ENCODE results near the gene NDUFS2. TPM values are rescaled to one million over a fixed set of nuclear protein-coding genes. Genes with fewer than 3 reads are reported as not detected.
A peak's percentile ranks its signal among the peaks of the same experiment; 100 is the strongest.

The NDUFS2 gene
- polyA plus RNA-seq, 1 experiment, result 150 TPM

DNA sequence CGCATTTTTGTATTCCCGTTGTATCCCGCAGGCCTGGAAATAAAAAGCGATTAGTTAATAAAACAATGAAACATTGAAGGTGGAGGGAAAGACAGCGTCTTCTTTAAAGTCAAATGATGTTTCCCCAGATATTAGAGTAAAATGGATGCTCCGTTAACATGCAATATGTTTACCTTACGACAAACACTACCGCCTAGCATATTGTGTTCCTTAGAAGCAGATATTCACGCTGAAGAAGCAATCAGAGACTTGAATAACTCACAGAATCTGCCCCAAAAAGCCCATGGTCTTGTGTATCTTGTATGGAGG, 24.3 kb upstream of the NDUFS2 start:
- no peaks in the 10 kb centered on the region for H3K9me3 ChIP-seq (ENCODE audit: control insufficient read depth, insufficient read depth, low read length)
- ChIA-PET CTCF (no interaction called here), POLR2A (no interaction called here)
- TF ChIP-seq, protein P1, sequence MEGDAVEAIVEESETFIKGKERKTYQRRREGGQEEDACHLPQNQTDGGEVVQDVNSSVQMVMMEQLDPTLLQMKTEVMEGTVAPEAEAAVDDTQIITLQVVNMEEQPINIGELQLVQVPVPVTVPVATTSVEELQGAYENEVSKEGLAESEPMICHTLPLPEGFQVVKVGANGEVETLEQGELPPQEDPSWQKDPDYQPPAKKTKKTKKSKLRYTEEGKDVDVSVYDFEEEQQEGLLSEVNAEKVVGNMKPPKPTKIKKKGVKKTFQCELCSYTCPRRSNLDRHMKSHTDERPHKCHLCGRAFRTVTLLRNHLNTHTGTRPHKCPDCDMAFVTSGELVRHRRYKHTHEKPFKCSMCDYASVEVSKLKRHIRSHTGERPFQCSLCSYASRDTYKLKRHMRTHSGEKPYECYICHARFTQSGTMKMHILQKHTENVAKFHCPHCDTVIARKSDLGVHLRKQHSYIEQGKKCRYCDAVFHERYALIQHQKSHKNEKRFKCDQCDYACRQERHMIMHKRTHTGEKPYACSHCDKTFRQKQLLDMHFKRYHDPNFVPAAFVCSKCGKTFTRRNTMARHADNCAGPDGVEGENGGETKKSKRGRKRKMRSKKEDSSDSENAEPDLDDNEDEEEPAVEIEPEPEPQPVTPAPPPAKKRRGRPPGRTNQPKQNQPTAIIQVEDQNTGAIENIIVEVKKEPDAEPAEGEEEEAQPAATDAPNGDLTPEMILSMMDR (IDR thresholded peaks at IDR 0.05; ENCODE audit: low read depth, low read length), result no peak
- H3K27me3 ChIP-seq (ENCODE audit: control insufficient read depth, insufficient read depth, low read length), result no peaks in the 10 kb centered on the region
- no peak for DNase-seq (ENCODE audit: low read depth, low spot score)
- peak overlapping the region; percentile 31 for H3K27ac ChIP-seq (ENCODE audit: low read depth, low read length)
- peak overlapping the region; percentile 98 for H3K4me3 ChIP-seq (ENCODE audit: low read depth, low read length)

- ChIA-PET POLR2A (no interaction called here), CTCF (interaction anchor here (0.9 to 5.3 kb wide), 3 partner anchors 13 to 46 kb away, joined by 3 to 42 read pairs (median 27); partner anchors contain the start of gene TOMM40L)
- TF ChIP-seq, protein P1 (IDR thresholded peaks at IDR 0.05; ENCODE audit: low read depth, low read length), result no peak
- no peak overlapping the region for H3K27ac ChIP-seq (ENCODE audit: low read depth, low read length)
- DNase-seq (ENCODE audit: low read depth, low spot score), result no peak
- no peaks in the 10 kb centered on the region for H3K27me3 ChIP-seq (ENCODE audit: control insufficient read depth, insufficient read depth, low read length)
- no peaks in the 10 kb centered on the region for H3K9me3 ChIP-seq (ENCODE audit: control insufficient read depth, insufficient read depth, low read length)
- no peak overlapping the region for H3K4me3 ChIP-seq (ENCODE audit: low read depth, low read length)
Observed at GRCh38 chr1:161179698-161180097, 22.5 kb upstream of the NDUFS2 start.

DNA sequence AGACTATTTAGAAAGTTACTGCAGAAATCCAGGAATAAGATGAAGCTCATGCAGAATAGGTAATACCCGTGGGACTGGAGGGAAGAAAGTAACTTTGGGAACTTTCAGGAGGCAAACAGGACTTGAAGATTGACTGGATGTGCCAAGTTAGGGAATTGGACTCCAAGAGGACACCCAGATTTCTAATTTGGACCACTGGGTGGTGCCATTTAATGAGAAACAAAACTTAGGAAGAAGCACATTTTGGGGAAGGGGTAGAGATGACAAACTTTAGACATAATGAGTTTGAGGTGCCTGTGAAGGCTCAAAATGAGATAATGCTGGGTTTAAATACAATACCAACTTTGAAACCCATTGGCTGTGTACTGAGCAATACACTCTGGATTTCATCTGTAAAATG, 21.5 kb upstream of the NDUFS2 start:
- CTCF ChIA-PET, result interaction anchor here (0.6 to 5.3 kb wide), 11 partner anchors 12 to 201 kb away, joined by 3 to 42 read pairs (median 6); partner anchors contain the start of genes ADAMTS4, PPOX and TOMM40L
- no peak for DNase-seq (ENCODE audit: low read depth, low spot score)
- no peaks in the 10 kb centered on the region for H3K9me3 ChIP-seq (ENCODE audit: control insufficient read depth, insufficient read depth, low read length)
- TF ChIP-seq, protein P1 (IDR thresholded peaks at IDR 0.05; ENCODE audit: low read depth, low read length), result peak; percentile 35
- no peaks in the 10 kb centered on the region for H3K27me3 ChIP-seq (ENCODE audit: control insufficient read depth, insufficient read depth, low read length)
- POLR2A ChIA-PET, result no interaction called here
- H3K27ac ChIP-seq (ENCODE audit: low read depth, low read length), result no peak overlapping the region
- H3K4me3 ChIP-seq (ENCODE audit: low read depth, low read length), result no peak overlapping the region

DNA sequence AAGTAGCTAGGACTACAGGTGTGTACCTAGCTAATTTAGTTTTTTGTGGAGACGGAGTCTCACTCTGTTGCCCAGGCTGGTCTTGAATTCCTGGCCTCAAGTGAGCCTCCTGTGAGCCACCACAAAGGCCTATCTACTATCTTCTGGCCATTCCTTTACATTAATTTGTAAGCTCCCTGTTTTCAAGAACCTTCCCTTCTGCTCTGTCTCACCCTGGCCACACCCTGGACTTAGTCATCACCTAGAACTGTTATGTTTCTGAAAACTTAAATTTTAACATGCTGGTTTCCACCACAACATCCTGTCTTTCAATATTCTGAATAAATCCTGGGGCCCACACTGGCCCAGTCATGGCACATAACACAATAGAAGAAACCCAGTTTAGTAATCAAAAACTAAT, 20.0 kb upstream of the NDUFS2 start:
- Histone ChIP-seq H3K4me3 (ENCODE audit: low read depth, low read length) (no peak overlapping the region), H3K27me3 (ENCODE audit: control insufficient read depth, insufficient read depth, low read length) (no peaks in the 10 kb centered on the region), H3K27ac (ENCODE audit: low read depth, low read length) (no peak overlapping the region), H3K9me3 (ENCODE audit: control insufficient read depth, insufficient read depth, low read length) (no peaks in the 10 kb centered on the region)
- ChIA-PET POLR2A (interaction anchor here (1.0 kb wide), 1 partner anchor 20 kb away, joined by 3 read pairs; the partner anchor contains the start of gene NDUFS2), CTCF (interaction anchor here (1.3 to 5.3 kb wide), 7 partner anchors 10 to 200 kb away, joined by 4 to 42 read pairs (median 8); partner anchors contain the start of genes ADAMTS4, PPOX and TOMM40L)
- TF ChIP-seq, protein P1 (IDR thresholded peaks at IDR 0.05; ENCODE audit: low read depth, low read length), result no peak
- no peak for DNase-seq (ENCODE audit: low read depth, low spot score)

GRCh38 chr1:161185282-161185682, 16.9 kb upstream of the NDUFS2 start:
- H3K27me3 ChIP-seq (ENCODE audit: control insufficient read depth, insufficient read depth, low read length), result no peaks in the 10 kb centered on the region
- no peak overlapping the region for H3K4me3 ChIP-seq (ENCODE audit: low read depth, low read length)
- no peak for DNase-seq (ENCODE audit: low read depth, low spot score)
- no peaks in the 10 kb centered on the region for H3K9me3 ChIP-seq (ENCODE audit: control insufficient read depth, insufficient read depth, low read length)
- TF ChIP-seq, protein P1 (IDR thresholded peaks at IDR 0.05; ENCODE audit: low read depth, low read length), result no peak
- ChIA-PET CTCF (interaction anchor here (2.0 kb wide), 1 partner anchor 40 kb away, joined by 7 read pairs; the partner anchor contains the start of gene TOMM40L), POLR2A (interaction anchor here (0.6 kb wide), 1 partner anchor 129 kb away, joined by 5 read pairs; the partner anchor contains the start of gene SDHC)
- no peak overlapping the region for H3K27ac ChIP-seq (ENCODE audit: low read depth, low read length)

All from AG04450 (cell line).